Caco-2 (cell line): ENCODE data around the gene PPFIBP2. TPM values are rescaled to one million over a fixed set of nuclear protein-coding genes. Genes with fewer than 3 reads are reported as not detected.

Source experiments
- BruUV-seq: library from RNA; stranded (reverse); fragments of 400-500 nt; replicated peaks from 2 replicates; lab custom pipeline; 2021; lab: Mats Ljungman, UMichigan
- CTCF ChIA-PET: fragments of 300-600 bp; sonication (Branson Sonifier 250); formaldehyde crosslinking; loops from one replicate; lab custom pipeline; 2022; ENCODE audit warnings: antibody characterized with exemption; lab: Charles Lee
- POLR2A ChIA-PET: fragments of 300-600 bp; sonication (Branson Sonifier 250); formaldehyde crosslinking; loops from one replicate; lab custom pipeline; 2022; ENCODE audit warnings: antibody characterized with exemption; lab: Charles Lee
- DNase-seq, 2 experiments: peaks; one replicate each; pipeline versions ENCODE4 v3.0.0 to v3.0.0-alpha.2; 2020 to 2022
- H3K27me3 ChIP-seq: replicated peaks from 2 replicates; pipeline ENCODE4 v1.6.0; 2011; ENCODE audit warnings: low read length; ENCODE audit not compliant: control insufficient read depth, insufficient read depth
- H3K36me3 ChIP-seq: 2 replicates; pipeline ENCODE4 v1.5.1; 2011; ENCODE audit warnings: low read length; ENCODE audit not compliant: control insufficient read depth, insufficient read depth
- H3K4me1 ChIP-seq: fragments of 250-450 bp; sonication (Bioruptor Pico); 2 replicates; pipeline ENCODE4 v1.5.1; 2020; ENCODE audit warnings: mild to moderate bottlenecking
- H3K4me3 ChIP-seq: 2 replicates; pipeline ENCODE4 v1.5.1; 2011; ENCODE audit warnings: low read depth, mild to moderate bottlenecking, control low read depth, low read length
- H3K9me3 ChIP-seq: fragments of 250-450 bp; sonication (Bioruptor Pico); 2 replicates; pipeline ENCODE4 v1.5.1; 2020; ENCODE audit warnings: mild to moderate bottlenecking, moderate library complexity
- H3K27ac Mint-ChIP-seq: one replicate; pipeline ENCODE4 v1.8.0; 2022; ENCODE audit warnings: mixed read lengths; ENCODE audit not compliant: unreplicated experiment
- H3K27me3 Mint-ChIP-seq: one replicate; pipeline ENCODE4 v1.8.0; 2022; ENCODE audit warnings: mixed read lengths; ENCODE audit not compliant: insufficient read depth, unreplicated experiment
- H3K36me3 Mint-ChIP-seq: one replicate; pipeline ENCODE4 v1.8.0; 2022; ENCODE audit warnings: mild to moderate bottlenecking, mixed read lengths; ENCODE audit not compliant: insufficient read depth, unreplicated experiment
- H3K4me1 Mint-ChIP-seq: one replicate; pipeline ENCODE4 v1.8.0; 2022; ENCODE audit warnings: low read depth, mixed read lengths; ENCODE audit not compliant: unreplicated experiment
- H3K4me3 Mint-ChIP-seq: one replicate; pipeline ENCODE4 v1.8.0; 2022; ENCODE audit warnings: mild to moderate bottlenecking, moderate library complexity, mixed read lengths; ENCODE audit not compliant: unreplicated experiment
- H3K9me3 Mint-ChIP-seq: one replicate; pipeline ENCODE4 v1.8.0; 2022; ENCODE audit warnings: mixed read lengths; ENCODE audit not compliant: unreplicated experiment
- CTCF ChIP-seq, 2 experiments: fragments of 200-600 bp in 1 of 2; IDR thresholded peaks; 1 replicate in 1 of 2; 2 replicates in 1 of 2; pipeline versions ENCODE4 v1.5.1 to v1.8.0; 2011 to 2022; ENCODE audit warnings: antibody characterized with exemption in 1 of 2, control low read depth in 1 of 2, inconsistent platforms in 1 of 2, low read depth in 1 of 2, low read length in 1 of 2, mild to moderate bottlenecking in 1 of 2, moderate library complexity in 1 of 2; ENCODE audit not compliant: insufficient read depth in 1 of 2, severe bottlenecking in 1 of 2, unreplicated experiment in 1 of 2
- intact Hi-C: fragments of 100-400 bp; cut with micrococcal nuclease; formaldehyde crosslinking; loops from one replicate; pipeline ENCODE4 v1.10.0; 2022; ENCODE audit not compliant: unreplicated experiment
- total RNA-seq: library from RNA; stranded (reverse); gene quantifications from 2 replicates; pipeline ENCODE4 v1.2.3, GENCODE V29; 2022

The PPFIBP2 gene
- total RNA-seq, 1 experiment from 2014 or later: 72.5 TPM

GRCh38 chr11:7509966-7510365 lies 3.8 kb upstream of the PPFIBP2 start:
- H3K36me3 Mint-ChIP-seq: no peaks in the 10 kb centered on the region
- TF ChIP-seq CTCF (IDR thresholded peaks at IDR 0.05; ENCODE audit: insufficient read depth in 1 of 2, low read depth in 1 of 2, low read length in 1 of 2, severe bottlenecking in 1 of 2, unreplicated experiment in 1 of 2): no peak
- peaks cover 11% of the 10 kb centered on the region for H3K4me1 Mint-ChIP-seq
- H3K9me3 ChIP-seq: no peaks in the 10 kb centered on the region
- BruUV-seq: no TSS peak
- H3K9me3 Mint-ChIP-seq: no peaks in the 10 kb centered on the region
- POLR2A ChIA-PET: no interaction called here
- H3K4me1 ChIP-seq: 0 out of 2 replicates have a peak, but pooled peaks cover 5% of the 10 kb centered on the region
- no peak overlapping the region for H3K4me3 ChIP-seq
- no peaks in the 10 kb centered on the region for H3K27me3 Mint-ChIP-seq
- no peaks in the 10 kb centered on the region for H3K27me3 ChIP-seq
- H3K36me3 ChIP-seq: no peaks in the 10 kb centered on the region
- H3K4me3 Mint-ChIP-seq: no peak overlapping the region
- CTCF ChIA-PET: interaction anchor here (1.0 kb wide), 1 partner anchor 29 kb away, joined by 3 read pairs; no protein-coding TSS in a partner anchor
- intact Hi-C loops: no loop called here
- DNase-seq: no peak
- no peak overlapping the region for H3K27ac Mint-ChIP-seq

GRCh38 chr11:7511401-7511800 lies 2.4 kb upstream of the PPFIBP2 start:
- H3K36me3 ChIP-seq: no peaks in the 10 kb centered on the region
- no peaks in the 10 kb centered on the region for H3K27me3 ChIP-seq
- 0 out of 2 replicates have a peak, but pooled peaks cover 5% of the 10 kb centered on the region for H3K4me1 ChIP-seq
- no peaks in the 10 kb centered on the region for H3K9me3 ChIP-seq
- H3K27me3 Mint-ChIP-seq: no peaks in the 10 kb centered on the region
- POLR2A ChIA-PET: no interaction called here
- no TSS peak for BruUV-seq
- no peak overlapping the region for H3K27ac Mint-ChIP-seq
- no peak for TF ChIP-seq CTCF (IDR thresholded peaks at IDR 0.05; ENCODE audit: insufficient read depth in 1 of 2, low read depth in 1 of 2, low read length in 1 of 2, severe bottlenecking in 1 of 2, unreplicated experiment in 1 of 2)
- no peak overlapping the region for H3K4me3 ChIP-seq
- no peak overlapping the region for H3K4me3 Mint-ChIP-seq
- DNase-seq: no peak
- no peaks in the 10 kb centered on the region for H3K36me3 Mint-ChIP-seq
- H3K4me1 Mint-ChIP-seq: peaks cover 16% of the 10 kb centered on the region
- intact Hi-C loops: no loop called here
- CTCF ChIA-PET: interaction anchor here (0.5 to 1.5 kb wide), 3 partner anchors 24 to 187 kb away, joined by 3 to 4 read pairs (median 3); no protein-coding TSS in a partner anchor
- no peaks in the 10 kb centered on the region for H3K9me3 Mint-ChIP-seq

DNA sequence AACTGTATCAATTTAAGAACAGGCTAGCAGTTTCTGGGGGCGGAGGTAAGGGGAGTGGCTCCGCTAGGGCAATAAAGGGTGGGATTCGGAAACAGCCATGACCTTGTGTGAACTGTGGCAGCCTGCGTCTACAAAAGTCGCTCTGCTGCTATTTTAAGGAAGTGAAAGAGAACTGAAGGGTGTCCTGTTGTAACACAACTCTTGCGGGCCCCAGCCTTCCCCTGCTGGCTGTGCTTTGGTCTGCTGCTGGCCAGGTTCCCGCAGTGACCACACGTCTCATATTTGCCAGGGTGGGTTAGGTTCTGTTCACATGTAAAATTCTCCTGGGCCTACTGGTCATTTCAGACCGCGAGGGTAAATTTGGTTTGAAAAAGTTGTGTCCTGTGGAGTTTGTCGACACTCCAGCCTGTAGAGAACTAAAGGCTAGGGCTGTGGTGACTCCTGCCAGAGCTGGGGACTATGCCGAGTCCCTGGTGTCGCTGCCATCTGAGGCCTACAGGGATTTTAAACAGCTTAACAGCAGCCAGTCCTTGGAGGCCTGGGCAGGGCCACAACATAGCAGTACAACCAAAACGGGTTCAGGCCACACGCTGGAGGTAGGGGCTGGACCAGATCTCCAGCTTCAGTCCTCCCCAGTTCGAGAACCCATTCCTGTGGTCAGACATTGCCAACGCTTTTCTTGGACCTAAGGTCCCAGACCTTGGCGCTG lies 1.1 kb upstream of the PPFIBP2 start:
- H3K27ac Mint-ChIP-seq: no peak overlapping the region
- TF ChIP-seq CTCF (IDR thresholded peaks at IDR 0.05; ENCODE audit: insufficient read depth in 1 of 2, low read depth in 1 of 2, low read length in 1 of 2, severe bottlenecking in 1 of 2, unreplicated experiment in 1 of 2): no peak
- peaks cover 16% of the 10 kb centered on the region for H3K4me1 Mint-ChIP-seq
- H3K4me3 Mint-ChIP-seq: peak overlapping the region; percentile 80
- Histone ChIP-seq H3K36me3 (no peaks in the 10 kb centered on the region), H3K9me3 (no peaks in the 10 kb centered on the region), H3K4me1 (0 out of 2 replicates have a peak, but pooled peaks cover 5% of the 10 kb centered on the region), H3K4me3 (peak overlapping the region; percentile 87), H3K27me3 (no peaks in the 10 kb centered on the region)
- intact Hi-C loops: loop anchor here (1.0 to 2.0 kb wide), 5 partner anchors 26 to 153 kb away; no protein-coding TSS in a partner anchor
- no peaks in the 10 kb centered on the region for H3K27me3 Mint-ChIP-seq
- H3K36me3 Mint-ChIP-seq: no peaks in the 10 kb centered on the region
- POLR2A ChIA-PET: no interaction called here
- H3K9me3 Mint-ChIP-seq: no peaks in the 10 kb centered on the region
- DNase-seq: no peak
- no TSS peak for BruUV-seq
- CTCF ChIA-PET: interaction anchor here (0.7 to 2.5 kb wide), 5 partner anchors 26 to 182 kb away, joined by 3 to 14 read pairs (median 4); no protein-coding TSS in a partner anchor
